ENCODE results near the gene GAB3.

DNA sequence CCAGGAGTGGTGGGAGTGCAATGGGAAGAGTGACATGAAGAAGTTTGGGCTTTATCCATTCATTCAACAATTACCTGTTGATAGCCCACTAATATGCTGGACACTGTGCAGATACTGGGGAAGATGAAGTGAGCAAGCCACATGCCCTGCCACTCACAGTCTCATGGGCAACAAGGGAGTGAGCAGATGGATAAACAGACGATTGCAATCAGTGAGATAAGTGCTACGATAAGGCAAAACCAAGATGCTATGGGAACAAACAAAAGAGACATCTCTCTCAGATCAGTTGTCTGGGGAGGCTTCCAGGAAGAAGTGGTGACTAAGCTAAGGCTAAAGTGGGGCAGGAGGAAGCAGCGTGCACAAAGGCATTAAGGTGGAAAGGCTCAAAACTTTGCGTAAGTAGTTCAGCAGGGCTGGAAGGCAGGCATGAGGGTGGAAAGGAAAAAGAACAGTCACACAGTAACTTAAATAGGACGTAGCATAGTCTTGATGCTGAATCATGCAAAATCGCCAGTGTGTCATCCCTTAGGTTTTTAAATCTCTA is 31.7 kb downstream of the GAB3 start:
- TF ChIP-seq, protein P1, sequence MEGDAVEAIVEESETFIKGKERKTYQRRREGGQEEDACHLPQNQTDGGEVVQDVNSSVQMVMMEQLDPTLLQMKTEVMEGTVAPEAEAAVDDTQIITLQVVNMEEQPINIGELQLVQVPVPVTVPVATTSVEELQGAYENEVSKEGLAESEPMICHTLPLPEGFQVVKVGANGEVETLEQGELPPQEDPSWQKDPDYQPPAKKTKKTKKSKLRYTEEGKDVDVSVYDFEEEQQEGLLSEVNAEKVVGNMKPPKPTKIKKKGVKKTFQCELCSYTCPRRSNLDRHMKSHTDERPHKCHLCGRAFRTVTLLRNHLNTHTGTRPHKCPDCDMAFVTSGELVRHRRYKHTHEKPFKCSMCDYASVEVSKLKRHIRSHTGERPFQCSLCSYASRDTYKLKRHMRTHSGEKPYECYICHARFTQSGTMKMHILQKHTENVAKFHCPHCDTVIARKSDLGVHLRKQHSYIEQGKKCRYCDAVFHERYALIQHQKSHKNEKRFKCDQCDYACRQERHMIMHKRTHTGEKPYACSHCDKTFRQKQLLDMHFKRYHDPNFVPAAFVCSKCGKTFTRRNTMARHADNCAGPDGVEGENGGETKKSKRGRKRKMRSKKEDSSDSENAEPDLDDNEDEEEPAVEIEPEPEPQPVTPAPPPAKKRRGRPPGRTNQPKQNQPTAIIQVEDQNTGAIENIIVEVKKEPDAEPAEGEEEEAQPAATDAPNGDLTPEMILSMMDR (IDR thresholded peaks at IDR 0.05 in 2 of 3, conservative IDR thresholded peaks at IDR 0.05 in 1 of 3; ENCODE audit: borderline replicate concordance in 1 of 3, insufficient read depth in 1 of 3, low read depth in 2 of 3, low read length in 2 of 3), result no peak
- TF ChIP-seq FOSL1 (IDR thresholded peaks at IDR 0.05; ENCODE audit: low read depth), result no peak

Measured in HCT116 (cell line).